Omental fat pad (tissue), 4 donors: Measurements from ENCODE around the gene NUB1. TPM values are rescaled to one million over a fixed set of nuclear protein-coding genes. Genes with fewer than 3 reads are reported as not detected.

ENCODE experiments used
- ATAC-seq: fragments of 150-250 bp; one replicate; pipeline ENCODE4 v1.9.1; 2016; ENCODE audit warnings: mild to moderate bottlenecking, moderate library complexity; ENCODE audit not compliant: low FRiP score
- DNase-seq: peaks from one replicate; pipeline ENCODE4 v3.0.0-alpha.2; 2019; ENCODE audit warnings: low spot score
- total RNA-seq, 4 donors: library from RNA; depleted of rRNA; stranded (reverse); fragments of >200 nt; gene quantifications; one replicate each; pipeline ENCODE4 v1.1.0, GENCODE V29; 2016
- TF ChIP-seq, protein P1 (sequence below), 3 donors: fragments of 450-650 bp; IDR thresholded peaks; one replicate each; pipeline ENCODE4 v1.5.1; 2016 to 2017; ENCODE audit warnings: antibody characterized with exemption in 3 of 3, mild to moderate bottlenecking in 3 of 3, moderate library complexity in 2 of 3

NUB1 gene
- total RNA-seq, 4 donors from 2014 or later: 48.6 to 76.4 (median 56.0) TPM

DNA sequence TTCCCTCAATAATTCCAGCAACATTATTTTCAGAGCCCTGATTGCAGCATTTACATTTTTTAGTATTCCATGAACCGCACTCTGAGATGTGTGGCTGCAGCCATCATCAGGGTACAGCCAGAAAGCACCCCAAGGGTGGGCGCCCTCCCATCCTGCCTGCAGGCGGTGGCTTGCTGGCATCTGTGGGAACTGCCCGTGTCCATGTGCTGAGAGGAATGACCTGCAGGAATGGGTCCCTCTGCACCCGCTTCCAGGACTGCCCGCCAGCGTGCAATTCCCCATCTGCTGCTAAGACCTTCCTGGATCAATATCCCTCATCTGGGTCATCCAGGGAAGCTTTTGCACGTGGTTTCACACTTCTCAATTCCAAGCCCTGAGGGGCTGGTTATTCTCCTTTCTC, 32.8 kb upstream of the NUB1 start:
- no peak for DNase-seq
- ATAC-seq: no peak
- TF ChIP-seq, protein P1, sequence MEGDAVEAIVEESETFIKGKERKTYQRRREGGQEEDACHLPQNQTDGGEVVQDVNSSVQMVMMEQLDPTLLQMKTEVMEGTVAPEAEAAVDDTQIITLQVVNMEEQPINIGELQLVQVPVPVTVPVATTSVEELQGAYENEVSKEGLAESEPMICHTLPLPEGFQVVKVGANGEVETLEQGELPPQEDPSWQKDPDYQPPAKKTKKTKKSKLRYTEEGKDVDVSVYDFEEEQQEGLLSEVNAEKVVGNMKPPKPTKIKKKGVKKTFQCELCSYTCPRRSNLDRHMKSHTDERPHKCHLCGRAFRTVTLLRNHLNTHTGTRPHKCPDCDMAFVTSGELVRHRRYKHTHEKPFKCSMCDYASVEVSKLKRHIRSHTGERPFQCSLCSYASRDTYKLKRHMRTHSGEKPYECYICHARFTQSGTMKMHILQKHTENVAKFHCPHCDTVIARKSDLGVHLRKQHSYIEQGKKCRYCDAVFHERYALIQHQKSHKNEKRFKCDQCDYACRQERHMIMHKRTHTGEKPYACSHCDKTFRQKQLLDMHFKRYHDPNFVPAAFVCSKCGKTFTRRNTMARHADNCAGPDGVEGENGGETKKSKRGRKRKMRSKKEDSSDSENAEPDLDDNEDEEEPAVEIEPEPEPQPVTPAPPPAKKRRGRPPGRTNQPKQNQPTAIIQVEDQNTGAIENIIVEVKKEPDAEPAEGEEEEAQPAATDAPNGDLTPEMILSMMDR (IDR thresholded peaks at IDR 0.05): no peak

DNA sequence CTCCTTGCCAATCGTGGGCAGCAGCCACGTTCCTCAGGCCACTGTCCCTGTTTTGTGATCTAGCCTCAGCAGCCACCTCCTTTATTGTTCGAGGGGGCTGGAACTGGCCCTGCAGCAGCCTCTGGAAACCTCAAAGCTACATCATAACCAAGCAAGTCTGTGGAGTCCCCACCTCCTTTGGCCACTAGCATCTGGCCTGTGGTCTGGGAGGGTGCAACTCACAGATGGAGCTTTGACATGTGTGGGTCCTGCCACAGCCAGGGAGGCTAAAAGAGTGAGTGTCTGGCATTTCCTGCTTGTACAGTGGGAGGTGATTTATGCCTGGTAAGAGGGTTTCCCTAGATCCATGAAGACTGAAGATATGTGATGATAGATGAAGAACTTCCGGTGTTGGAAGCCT, 32.3 kb upstream of the NUB1 start:
- DNase-seq (no peak), ATAC-seq (no peak)
- TF ChIP-seq, protein P1 (IDR thresholded peaks at IDR 0.05): no peak

DNA sequence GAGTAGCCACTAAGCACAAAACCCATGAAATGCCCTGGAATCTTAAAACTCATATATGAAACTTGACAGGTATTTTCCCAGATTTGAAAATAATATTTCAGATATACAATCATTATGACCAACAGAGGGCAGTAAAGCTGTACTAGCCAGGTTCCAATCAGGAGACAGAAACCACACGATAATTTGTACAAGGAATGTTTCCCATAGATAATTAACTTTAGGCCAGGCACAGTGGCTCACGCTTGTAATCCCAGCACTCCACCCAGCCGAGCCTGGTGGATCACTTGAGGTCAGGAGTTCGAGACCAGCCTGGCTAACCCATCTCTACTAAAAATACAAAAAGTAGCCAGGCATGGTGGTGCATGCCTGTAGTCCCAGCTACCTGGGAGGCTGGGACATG, 31.0 kb upstream of the NUB1 start:
- TF ChIP-seq, protein P1 (IDR thresholded peaks at IDR 0.05): no peak
- ATAC-seq: no peak

DNA sequence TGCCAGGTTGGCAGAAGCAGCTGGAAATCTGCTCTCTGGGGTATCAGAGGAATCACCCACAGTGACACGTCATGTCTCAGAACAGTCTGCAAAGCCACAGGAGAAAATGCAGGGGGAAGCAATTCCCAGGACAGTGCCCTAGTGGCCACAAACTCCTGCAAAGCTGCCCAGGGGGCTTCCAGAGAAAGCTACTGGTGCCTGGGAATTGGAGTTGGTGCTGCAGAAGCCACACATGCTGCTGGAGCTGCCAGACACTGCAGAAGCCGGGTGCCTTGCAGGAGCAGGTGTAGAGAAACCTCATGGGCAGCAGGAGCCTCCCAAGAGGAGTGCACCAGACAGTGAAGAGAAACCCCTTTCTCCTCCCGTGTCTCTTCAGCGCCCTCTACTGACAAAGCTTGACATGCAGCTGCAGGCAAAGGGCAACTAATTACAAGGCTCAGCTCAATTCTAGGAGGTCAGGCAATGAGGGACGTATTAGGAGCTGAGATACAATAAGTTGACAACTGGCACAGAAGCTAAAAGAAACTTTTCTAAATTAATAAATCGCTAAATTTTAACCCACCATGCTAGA, 30.2 kb upstream of the NUB1 start:
- DNase-seq (no peak), ATAC-seq (no peak)
- TF ChIP-seq, protein P1 (IDR thresholded peaks at IDR 0.05): no peak

More for the DNA sequence above, 31.0 kb upstream of the NUB1 start:
- DNase-seq: no peak

DNA sequence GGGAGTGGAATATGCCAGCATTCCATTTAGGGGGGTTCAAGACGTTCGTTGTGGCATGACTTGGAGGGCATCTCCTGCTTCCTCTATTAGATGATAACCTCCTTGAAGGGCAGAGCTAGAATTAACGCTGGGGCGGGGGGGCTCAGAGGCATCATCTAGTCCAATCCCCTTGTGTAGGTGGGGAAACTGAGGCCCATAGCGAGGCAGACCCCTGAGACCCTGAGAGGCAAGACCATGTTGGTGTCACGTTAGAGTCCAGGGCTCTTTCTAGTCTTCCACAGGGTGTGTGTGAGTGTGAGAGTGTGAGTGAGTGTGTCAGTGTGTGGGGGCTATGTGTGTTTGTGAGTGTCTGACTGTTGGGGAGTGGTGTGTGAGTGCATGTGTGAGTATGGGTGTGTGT, 29.3 kb upstream of the NUB1 start:
- DNase-seq: no peak
- TF ChIP-seq, protein P1 (IDR thresholded peaks at IDR 0.05): no peak
- no peak for ATAC-seq

DNA sequence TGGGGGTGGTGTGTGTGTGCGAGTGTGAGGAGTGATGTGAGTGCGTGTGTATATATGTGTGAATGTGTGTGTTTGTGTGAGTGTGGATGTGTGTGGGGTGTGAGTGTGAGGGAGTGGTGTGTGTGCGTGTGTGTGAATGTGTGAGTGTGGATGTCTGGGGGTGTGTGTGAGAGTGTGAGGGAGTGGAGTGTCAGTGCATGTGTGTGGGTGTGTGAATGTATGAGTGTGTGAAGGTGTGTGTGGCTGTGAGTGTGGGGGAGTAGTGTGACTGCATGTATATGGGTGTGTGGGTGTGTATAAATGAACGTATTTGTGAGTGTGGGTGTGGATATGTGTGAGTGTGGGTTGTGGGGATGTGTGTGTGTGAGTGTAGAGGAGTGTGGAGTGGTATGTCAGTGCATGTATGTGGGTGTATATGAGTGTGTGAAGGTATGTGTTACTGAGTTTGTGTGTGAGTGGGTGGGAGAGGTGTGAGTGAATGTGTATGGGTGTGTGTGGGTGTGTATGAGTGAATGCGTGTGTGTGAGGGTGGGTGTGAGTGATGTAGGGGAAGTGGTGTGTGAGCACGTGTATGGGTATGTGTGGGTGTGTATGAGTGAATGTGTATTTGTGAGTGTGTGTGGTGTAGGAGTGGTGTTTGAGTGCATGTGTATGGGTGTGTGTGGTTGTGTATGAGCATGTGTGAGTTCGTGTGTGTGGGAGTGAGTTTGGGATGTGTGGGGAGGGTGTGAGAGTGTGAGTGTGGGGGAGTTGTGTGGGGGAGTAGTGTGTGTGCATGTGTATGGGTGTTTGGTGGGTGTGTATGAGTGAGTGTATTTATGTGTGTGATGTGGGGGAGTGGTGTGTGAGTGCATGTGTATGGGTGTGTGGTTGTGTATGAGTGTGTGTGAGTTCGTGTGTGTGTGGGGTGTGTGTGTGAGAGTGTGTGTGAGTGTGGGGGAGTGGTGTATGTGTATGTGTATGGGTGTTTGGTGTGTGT, 28.5 kb upstream of the NUB1 start:
- TF ChIP-seq, protein P1 (IDR thresholded peaks at IDR 0.05): no peak
- ATAC-seq (no peak), DNase-seq (no peak)
